Ishikawa (cell line): ENCODE results near the gene IL1A.
A peak's percentile ranks its signal among the peaks of the same experiment; 100 is the strongest.

Experiments used
- CEBPB ChIP-seq: IDR thresholded peaks from 2 replicates; pipeline ENCODE4 v1.6.1; 2012
- CREB1 ChIP-seq: IDR thresholded peaks from 2 replicates; pipeline ENCODE4 v1.6.1; 2012; ENCODE audit warnings: low read depth
- EGR1 ChIP-seq: IDR thresholded peaks from 2 replicates; pipeline ENCODE4 v1.6.1; 2012
- EP300 ChIP-seq: IDR thresholded peaks from 2 replicates; pipeline ENCODE4 v1.6.1; 2012; ENCODE audit warnings: borderline replicate concordance
- FOXM1 ChIP-seq: IDR thresholded peaks from 2 replicates; pipeline ENCODE4 v1.6.1; 2012; ENCODE audit warnings: low read depth, borderline replicate concordance
- NFIC ChIP-seq: IDR thresholded peaks from 2 replicates; pipeline ENCODE4 v1.6.1; 2012
- RAD21 ChIP-seq: IDR thresholded peaks from 2 replicates; pipeline ENCODE4 v1.6.1; 2012; ENCODE audit warnings: low read depth
- TAF1 ChIP-seq: IDR thresholded peaks from 2 replicates; pipeline ENCODE4 v1.6.1; 2012; ENCODE audit warnings: low read depth, mild to moderate bottlenecking
- TCF12 ChIP-seq: IDR thresholded peaks from 2 replicates; pipeline ENCODE4 v1.6.1; 2012; ENCODE audit warnings: low read depth
- TEAD4 ChIP-seq: IDR thresholded peaks from 2 replicates; pipeline ENCODE4 v1.6.1; 2012
- YY1 ChIP-seq: IDR thresholded peaks from 2 replicates; pipeline ENCODE4 v1.6.1; 2012; ENCODE audit warnings: low read depth
- ZBTB7A ChIP-seq: IDR thresholded peaks from 2 replicates; pipeline ENCODE4 v1.6.1; 2012; ENCODE audit warnings: low read depth
- TF ChIP-seq, protein P1 (sequence below): IDR thresholded peaks from 2 replicates; pipeline ENCODE4 v1.6.1; 2012; ENCODE audit warnings: low read depth, mild to moderate bottlenecking
- TF ChIP-seq, protein P2 (sequence below): IDR thresholded peaks from 2 replicates; pipeline ENCODE4 v1.6.1; 2012
- TF ChIP-seq, protein P3 (sequence below): IDR thresholded peaks from 2 replicates; pipeline ENCODE4 v1.6.1; 2012

The IL1A gene

DNA sequence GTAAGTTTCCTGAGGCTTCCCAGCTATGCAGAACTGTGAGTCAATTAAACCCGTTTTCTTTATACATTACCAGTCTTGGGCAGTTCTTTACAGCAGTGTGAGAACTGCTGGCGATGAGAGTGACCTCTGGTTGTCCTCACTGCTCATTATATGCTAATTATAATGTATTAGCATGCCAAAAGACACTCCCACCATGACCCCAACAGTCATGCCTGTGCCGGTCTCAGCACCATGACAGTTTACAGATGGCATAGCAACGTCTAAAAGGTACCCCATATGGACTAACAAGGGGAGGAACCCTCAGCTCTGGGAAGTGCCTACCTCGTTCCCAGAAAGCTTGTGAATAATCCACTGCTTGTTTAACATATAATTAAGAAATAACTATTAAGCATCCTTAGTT is 8.1 kb upstream of the IL1A start:
- TF ChIP-seq TCF12 (no peak), NFIC (no peak), CREB1 (no peak), TEAD4 (no peak), RAD21 (no peak), EGR1 (no peak), CEBPB (no peak)

DNA sequence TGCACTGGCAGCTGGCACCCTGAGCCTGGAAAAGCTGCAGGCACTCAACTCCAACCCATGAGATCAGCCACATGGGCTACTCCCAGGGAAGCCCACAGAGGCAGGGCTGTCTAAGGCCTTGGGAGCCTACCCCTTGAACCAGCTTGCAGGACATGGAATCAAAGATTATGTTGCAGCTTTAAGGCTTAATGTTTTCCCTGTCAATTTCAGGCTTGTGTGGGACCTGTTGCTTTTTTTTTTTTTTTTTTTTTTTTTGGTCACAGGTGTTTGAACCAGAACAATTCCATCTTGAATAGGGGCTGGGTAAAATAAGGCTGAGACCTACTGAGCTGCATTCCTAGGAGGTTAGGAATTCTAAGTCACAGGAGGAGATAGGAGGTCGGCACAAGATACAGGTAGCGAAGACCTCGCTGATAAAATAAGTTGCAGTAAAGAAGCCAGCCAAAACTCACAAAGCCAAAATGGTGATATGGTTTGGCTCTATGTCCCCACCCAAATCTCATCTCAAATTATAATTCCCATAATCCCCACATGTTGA is 7.5 kb upstream of the IL1A start:
- TF ChIP-seq TCF12 (0 out of 2 replicates have a peak, but pooled peaks have one; percentile 16), YY1 (no peak), EP300 (0 out of 2 replicates have a peak, but pooled peaks have one; percentile 11), TEAD4 (peak; percentile 66), RAD21 (no peak)

DNA sequence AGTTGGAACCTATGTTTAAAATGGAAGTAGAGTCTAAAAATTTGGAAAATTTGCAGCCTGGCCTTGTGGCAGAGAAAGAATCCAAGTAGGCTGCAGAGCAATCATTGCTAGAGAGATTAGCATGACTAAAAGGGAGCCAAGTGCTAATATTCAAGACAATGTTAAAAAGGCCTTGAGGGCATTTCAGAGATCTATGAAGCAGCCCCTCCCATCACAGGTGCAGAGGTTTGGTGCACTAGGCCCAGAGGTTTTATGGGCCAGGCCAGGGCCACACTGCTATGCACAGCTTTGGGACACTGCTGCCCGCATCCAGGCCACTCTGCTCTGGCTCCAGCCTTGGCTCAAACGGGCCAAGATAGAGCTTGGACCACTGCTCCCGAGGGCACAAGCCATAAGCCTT is 6.7 kb upstream of the IL1A start:
- TF ChIP-seq, protein P1, sequence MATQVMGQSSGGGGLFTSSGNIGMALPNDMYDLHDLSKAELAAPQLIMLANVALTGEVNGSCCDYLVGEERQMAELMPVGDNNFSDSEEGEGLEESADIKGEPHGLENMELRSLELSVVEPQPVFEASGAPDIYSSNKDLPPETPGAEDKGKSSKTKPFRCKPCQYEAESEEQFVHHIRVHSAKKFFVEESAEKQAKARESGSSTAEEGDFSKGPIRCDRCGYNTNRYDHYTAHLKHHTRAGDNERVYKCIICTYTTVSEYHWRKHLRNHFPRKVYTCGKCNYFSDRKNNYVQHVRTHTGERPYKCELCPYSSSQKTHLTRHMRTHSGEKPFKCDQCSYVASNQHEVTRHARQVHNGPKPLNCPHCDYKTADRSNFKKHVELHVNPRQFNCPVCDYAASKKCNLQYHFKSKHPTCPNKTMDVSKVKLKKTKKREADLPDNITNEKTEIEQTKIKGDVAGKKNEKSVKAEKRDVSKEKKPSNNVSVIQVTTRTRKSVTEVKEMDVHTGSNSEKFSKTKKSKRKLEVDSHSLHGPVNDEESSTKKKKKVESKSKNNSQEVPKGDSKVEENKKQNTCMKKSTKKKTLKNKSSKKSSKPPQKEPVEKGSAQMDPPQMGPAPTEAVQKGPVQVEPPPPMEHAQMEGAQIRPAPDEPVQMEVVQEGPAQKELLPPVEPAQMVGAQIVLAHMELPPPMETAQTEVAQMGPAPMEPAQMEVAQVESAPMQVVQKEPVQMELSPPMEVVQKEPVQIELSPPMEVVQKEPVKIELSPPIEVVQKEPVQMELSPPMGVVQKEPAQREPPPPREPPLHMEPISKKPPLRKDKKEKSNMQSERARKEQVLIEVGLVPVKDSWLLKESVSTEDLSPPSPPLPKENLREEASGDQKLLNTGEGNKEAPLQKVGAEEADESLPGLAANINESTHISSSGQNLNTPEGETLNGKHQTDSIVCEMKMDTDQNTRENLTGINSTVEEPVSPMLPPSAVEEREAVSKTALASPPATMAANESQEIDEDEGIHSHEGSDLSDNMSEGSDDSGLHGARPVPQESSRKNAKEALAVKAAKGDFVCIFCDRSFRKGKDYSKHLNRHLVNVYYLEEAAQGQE = no peak
- TF ChIP-seq CEBPB (no peak), EGR1 (no peak), ZBTB7A (no peak), TCF12 (no peak), TEAD4 (no peak), RAD21 (no peak), YY1 (no peak), CREB1 (no peak), NFIC (no peak), FOXM1 (no peak)

DNA sequence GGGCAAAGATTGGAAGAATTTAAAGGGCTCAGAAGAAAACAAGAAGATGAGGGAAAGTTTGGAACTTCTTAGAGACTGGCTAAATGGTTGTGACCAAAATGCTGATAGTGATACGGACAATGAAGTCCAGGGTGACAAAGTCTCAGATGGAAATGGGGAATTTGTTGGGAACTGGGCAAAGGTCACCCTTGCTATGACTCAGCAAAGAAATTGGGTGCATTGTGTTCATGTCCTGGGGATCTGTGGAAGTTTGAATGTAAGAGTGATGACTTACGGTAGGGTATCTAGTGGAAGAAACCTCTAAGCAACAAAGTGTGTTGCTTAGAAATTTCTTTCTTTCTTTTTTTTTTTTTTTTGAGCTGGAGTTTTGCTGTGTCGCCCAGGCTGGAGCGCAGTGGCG is 6.0 kb upstream of the IL1A start:
- TF ChIP-seq CREB1 (no peak), ZBTB7A (no peak), TEAD4 (no peak), EGR1 (no peak), FOXM1 (no peak), RAD21 (no peak), TCF12 (no peak), YY1 (no peak), NFIC (no peak)
- TF ChIP-seq, protein P2, sequence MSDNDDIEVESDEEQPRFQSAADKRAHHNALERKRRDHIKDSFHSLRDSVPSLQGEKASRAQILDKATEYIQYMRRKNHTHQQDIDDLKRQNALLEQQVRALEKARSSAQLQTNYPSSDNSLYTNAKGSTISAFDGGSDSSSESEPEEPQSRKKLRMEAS = no peak

DNA sequence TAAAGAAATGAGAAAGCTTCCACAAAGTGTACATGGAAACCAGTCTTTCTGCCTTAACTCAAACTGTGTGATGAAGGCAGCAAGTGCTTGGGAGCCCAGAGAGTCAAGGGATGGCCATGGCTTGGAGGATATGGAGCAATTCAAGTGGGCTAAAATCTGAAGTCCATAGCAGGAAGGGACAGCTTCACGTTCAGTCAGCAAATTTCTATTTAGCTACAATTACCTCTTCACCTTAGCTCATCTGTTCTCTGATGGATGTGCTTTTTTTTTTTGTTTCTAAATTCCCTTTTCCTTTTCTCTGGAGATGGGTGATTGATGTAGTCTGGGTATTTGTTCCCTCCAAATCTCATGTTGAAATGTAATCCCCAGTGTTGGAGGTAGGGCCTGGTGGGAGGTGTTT is 4.9 kb upstream of the IL1A start:
- TF ChIP-seq FOXM1 (no peak), ZBTB7A (no peak), CEBPB (no peak), TCF12 (no peak), TEAD4 (no peak), EGR1 (no peak), TAF1 (no peak), NFIC (no peak)

DNA sequence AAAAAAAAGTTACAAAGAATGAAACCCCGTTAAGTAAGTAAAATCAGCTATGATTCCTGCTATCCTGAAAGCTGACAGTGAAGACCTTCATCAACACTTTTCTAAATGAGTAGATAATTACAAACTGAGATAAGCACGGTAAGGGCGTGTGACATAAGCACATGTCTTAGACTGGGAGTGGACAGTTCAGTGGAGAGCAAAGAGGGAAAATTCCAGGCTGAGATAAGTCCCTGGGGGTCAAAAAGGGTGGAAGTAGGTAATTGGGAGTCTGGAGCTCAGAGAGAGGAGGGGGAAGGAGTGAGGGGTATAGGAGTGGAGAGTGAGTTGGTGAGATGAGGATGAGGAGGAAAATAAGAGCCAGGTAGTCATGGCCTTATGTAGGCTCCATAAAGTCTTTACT is 4.4 kb upstream of the IL1A start:
- TF ChIP-seq EGR1 (no peak), CREB1 (no peak), NFIC (no peak), FOXM1 (no peak), TEAD4 (no peak), RAD21 (no peak)
- TF ChIP-seq, protein P1 = no peak
- TF ChIP-seq, protein P2 = no peak
- TF ChIP-seq, protein P3, sequence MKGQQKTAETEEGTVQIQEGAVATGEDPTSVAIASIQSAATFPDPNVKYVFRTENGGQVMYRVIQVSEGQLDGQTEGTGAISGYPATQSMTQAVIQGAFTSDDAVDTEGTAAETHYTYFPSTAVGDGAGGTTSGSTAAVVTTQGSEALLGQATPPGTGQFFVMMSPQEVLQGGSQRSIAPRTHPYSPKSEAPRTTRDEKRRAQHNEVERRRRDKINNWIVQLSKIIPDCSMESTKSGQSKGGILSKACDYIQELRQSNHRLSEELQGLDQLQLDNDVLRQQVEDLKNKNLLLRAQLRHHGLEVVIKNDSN = no peak

DNA sequence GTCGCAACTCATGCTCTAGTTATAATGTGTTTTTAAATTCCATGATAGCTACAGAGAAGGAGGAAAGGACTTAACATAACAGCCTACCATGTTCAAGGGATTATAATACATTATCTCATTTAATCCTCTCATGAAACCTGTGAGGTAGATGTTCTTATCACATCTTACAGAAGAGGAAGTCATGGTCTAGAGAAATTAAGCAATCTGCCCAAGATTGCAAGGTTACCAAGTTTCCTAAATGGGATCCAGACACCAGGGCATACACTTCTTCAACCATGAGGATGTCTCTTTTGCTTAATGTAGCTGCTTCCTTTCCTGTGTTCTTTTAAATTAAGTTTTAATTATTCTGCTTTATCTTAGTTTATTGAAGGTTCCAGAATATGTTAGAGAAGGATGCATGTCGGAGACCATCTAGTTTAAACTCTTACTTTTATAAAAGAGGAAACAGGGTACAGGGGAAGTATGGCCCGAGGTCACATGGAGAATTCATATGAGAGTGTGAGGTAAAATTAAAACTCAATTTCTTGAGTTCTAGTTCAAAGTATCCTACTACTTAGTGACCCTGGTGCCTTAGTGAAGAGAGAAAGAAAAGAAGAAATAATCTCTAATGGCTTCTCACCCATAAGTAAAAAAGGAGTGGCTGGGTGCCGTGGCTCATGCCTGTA is 3.6 kb upstream of the IL1A start:
- TF ChIP-seq, protein P3 = no peak
- no peak for TF ChIP-seq EGR1
- TF ChIP-seq TAF1 = no peak
- TF ChIP-seq TEAD4 = no peak
- no peak for TF ChIP-seq YY1
- TF ChIP-seq ZBTB7A = no peak
- TF ChIP-seq RAD21 = no peak
- TF ChIP-seq EP300 = no peak
